Heart left ventricle (tissue), 13 donors: ENCODE measurements around the gene RBM20.
A peak's percentile ranks its signal among the peaks of the same experiment; 100 is the strongest.

ENCODE experiments used
- POLR2A ChIP-seq, 2 donors: fragments of 450-650 bp; IDR thresholded peaks; one replicate each; pipeline ENCODE4 v1.6.1; 2017; ENCODE audit warnings: antibody characterized with exemption in 2 of 2, mild to moderate bottlenecking in 2 of 2, moderate library complexity in 2 of 2
- TF ChIP-seq, protein P1 (sequence below), 12 donors: fragments of 200-600 bp; sonication (generic) in 4 of 12; IDR thresholded peaks; one replicate each; pipeline versions ENCODE4 v1.5.0 to v1.8.0; 2018 to 2022; ENCODE audit warnings: antibody characterized with exemption in 12 of 12, mild to moderate bottlenecking in 5 of 12
- donor health status: ischemic (EF 13 %, LVEDD 7.1; RV severe dilation, severe dysfunction).
- donor health status: DM: no; HTN: yes; CAD: no.
- donor health status: DM: no; HTN: no; CAD: no.
- donor health status: ischemic (EF 25% LVEDD 6.9; RV normal size, moderate dysfunction).
- donor health status: ischemic (EF 25% LVEDD 5.7; RV mildly dilated, moderate dysfunction).
- donor health status: ischemic (EF 35%, LVEDD 5.7; RV mildly dilated, moderate dysfunction).
- donor health status: nonischemic (EF 11% LVEDD 7.7; RV severe dilation, severe dysfunction).
- donor health status: DM: yes; HTN: yes; CAD: no.
- donor health status: PGD.
- donor health status: ischemic (EF 29% LVEDD 5.4; RV normal size, mild dysfunction).
- donor health status: nonischemic (EF 23%, LVEDD 6.1; RV moderate dilation, normal function).

- TF ChIP-seq, protein P1, sequence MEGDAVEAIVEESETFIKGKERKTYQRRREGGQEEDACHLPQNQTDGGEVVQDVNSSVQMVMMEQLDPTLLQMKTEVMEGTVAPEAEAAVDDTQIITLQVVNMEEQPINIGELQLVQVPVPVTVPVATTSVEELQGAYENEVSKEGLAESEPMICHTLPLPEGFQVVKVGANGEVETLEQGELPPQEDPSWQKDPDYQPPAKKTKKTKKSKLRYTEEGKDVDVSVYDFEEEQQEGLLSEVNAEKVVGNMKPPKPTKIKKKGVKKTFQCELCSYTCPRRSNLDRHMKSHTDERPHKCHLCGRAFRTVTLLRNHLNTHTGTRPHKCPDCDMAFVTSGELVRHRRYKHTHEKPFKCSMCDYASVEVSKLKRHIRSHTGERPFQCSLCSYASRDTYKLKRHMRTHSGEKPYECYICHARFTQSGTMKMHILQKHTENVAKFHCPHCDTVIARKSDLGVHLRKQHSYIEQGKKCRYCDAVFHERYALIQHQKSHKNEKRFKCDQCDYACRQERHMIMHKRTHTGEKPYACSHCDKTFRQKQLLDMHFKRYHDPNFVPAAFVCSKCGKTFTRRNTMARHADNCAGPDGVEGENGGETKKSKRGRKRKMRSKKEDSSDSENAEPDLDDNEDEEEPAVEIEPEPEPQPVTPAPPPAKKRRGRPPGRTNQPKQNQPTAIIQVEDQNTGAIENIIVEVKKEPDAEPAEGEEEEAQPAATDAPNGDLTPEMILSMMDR (IDR thresholded peaks at IDR 0.05) = peak; percentile 66 to 97 (median 88)
- TF ChIP-seq POLR2A (IDR thresholded peaks at IDR 0.05) = peak in 1 of 2 donors; percentile 20
Observed at GRCh38 chr10:110671788-110672579, 27.8 kb downstream of the RBM20 start.
